ENCODE results near the gene MKRN2. TPM values are rescaled to one million over a fixed set of nuclear protein-coding genes. Genes with fewer than 3 reads are reported as not detected.
"Not testable (repeated sequence)": the region's sequence is repeated elsewhere in the genome, so short reads cannot be mapped to it uniquely, and the experiment has no call there.

The MKRN2 gene
- polyA plus RNA-seq, 1 experiment = 62.3 TPM

- CTCF ChIA-PET = no interaction called here
- TF ChIP-seq CTCF (IDR thresholded peaks at IDR 0.05; ENCODE audit: low read depth, low read length) = no peak
- POLR2A ChIA-PET = interaction anchor here (0.7 kb wide), 1 partner anchor 151 kb away, joined by 3 read pairs; no protein-coding TSS in a partner anchor
Measured at GRCh38 chr3:12618426-12618825, 61.5 kb downstream of the MKRN2 start.

GRCh38 chr3:12620305-12620704 is 63.4 kb downstream of the MKRN2 start:
- ChIA-PET CTCF (interaction anchor here (0.7 kb wide), 1 partner anchor 24 kb away, joined by 3 read pairs; no protein-coding TSS in a partner anchor), POLR2A (no interaction called here)
- H3K27ac ChIP-seq (ENCODE audit: low read depth, low read length) = no peak overlapping the region
- H3K9me3 ChIP-seq (ENCODE audit: control insufficient read depth, insufficient read depth, low read length) = no peaks in the 10 kb centered on the region
- no peaks in the 10 kb centered on the region for H3K27me3 ChIP-seq (ENCODE audit: control insufficient read depth, insufficient read depth, low read length)
- H3K4me3 ChIP-seq (ENCODE audit: low read depth, low read length) = no peak overlapping the region
- TF ChIP-seq CTCF (IDR thresholded peaks at IDR 0.05; ENCODE audit: low read depth, low read length) = no peak
- no peak for DNase-seq (ENCODE audit: low read depth, low spot score)

More at GRCh38 chr3:12618426-12618825, 61.5 kb downstream of the MKRN2 start:
- no peak overlapping the region for H3K4me3 ChIP-seq (ENCODE audit: low read depth, low read length)
- DNase-seq (ENCODE audit: low read depth, low spot score) = no peak
- H3K27me3 ChIP-seq (ENCODE audit: control insufficient read depth, insufficient read depth, low read length) = no peaks in the 10 kb centered on the region
- no peaks in the 10 kb centered on the region for H3K9me3 ChIP-seq (ENCODE audit: control insufficient read depth, insufficient read depth, low read length)
- H3K27ac ChIP-seq (ENCODE audit: low read depth, low read length) = no peak overlapping the region

GRCh38 chr3:12620729-12621128 is 63.8 kb downstream of the MKRN2 start:
- H3K9me3 ChIP-seq (ENCODE audit: control insufficient read depth, insufficient read depth, low read length) = no peaks in the 10 kb centered on the region
- DNase-seq (ENCODE audit: low read depth, low spot score) = no peak
- no peaks in the 10 kb centered on the region for H3K27me3 ChIP-seq (ENCODE audit: control insufficient read depth, insufficient read depth, low read length)
- ChIA-PET CTCF (interaction anchor here (0.5 to 0.7 kb wide), 2 partner anchors 24 to 100 kb away, joined by 3 read pairs; no protein-coding TSS in a partner anchor), POLR2A (no interaction called here)
- no peak for TF ChIP-seq CTCF (IDR thresholded peaks at IDR 0.05; ENCODE audit: low read depth, low read length)
- no peak overlapping the region for H3K27ac ChIP-seq (ENCODE audit: low read depth, low read length)
- no peak overlapping the region for H3K4me3 ChIP-seq (ENCODE audit: low read depth, low read length)

GRCh38 chr3:12622335-12622734 is 65.4 kb downstream of the MKRN2 start:
- TF ChIP-seq CTCF (IDR thresholded peaks at IDR 0.05; ENCODE audit: low read depth, low read length) = no peak

GRCh38 chr3:12624056-12624455 is 67.2 kb downstream of the MKRN2 start:
- Histone ChIP-seq H3K9me3 (ENCODE audit: control insufficient read depth, insufficient read depth, low read length) (no peaks in the 10 kb centered on the region), H3K27me3 (ENCODE audit: control insufficient read depth, insufficient read depth, low read length) (no peaks in the 10 kb centered on the region), H3K4me3 (ENCODE audit: low read depth, low read length) (no peak overlapping the region), H3K27ac (ENCODE audit: low read depth, low read length) (no peak overlapping the region)
- DNase-seq (ENCODE audit: low read depth, low spot score) = no peak
- no peak for TF ChIP-seq CTCF (IDR thresholded peaks at IDR 0.05; ENCODE audit: low read depth, low read length)
- POLR2A ChIA-PET = no interaction called here
- CTCF ChIA-PET = interaction anchor here (0.6 kb wide), 1 partner anchor 24 kb away, joined by 3 read pairs; no protein-coding TSS in a partner anchor

More at GRCh38 chr3:12622335-12622734, 65.4 kb downstream of the MKRN2 start:
- ChIA-PET POLR2A (no interaction called here), CTCF (no interaction called here)
- Histone ChIP-seq H3K9me3 (ENCODE audit: control insufficient read depth, insufficient read depth, low read length) (no peaks in the 10 kb centered on the region), H3K27ac (ENCODE audit: low read depth, low read length) (no peak overlapping the region), H3K4me3 (ENCODE audit: low read depth, low read length) (no peak overlapping the region), H3K27me3 (ENCODE audit: control insufficient read depth, insufficient read depth, low read length) (no peaks in the 10 kb centered on the region)
- no peak for DNase-seq (ENCODE audit: low read depth, low spot score)

GRCh38 chr3:12624964-12625363 is 68.1 kb downstream of the MKRN2 start:
- H3K27me3 ChIP-seq (ENCODE audit: control insufficient read depth, insufficient read depth, low read length); H3K4me3 ChIP-seq (ENCODE audit: low read depth, low read length); DNase-seq (ENCODE audit: low read depth, low spot score); H3K9me3 ChIP-seq (ENCODE audit: control insufficient read depth, insufficient read depth, low read length); POLR2A ChIA-PET; H3K27ac ChIP-seq (ENCODE audit: low read depth, low read length); CTCF ChIA-PET: not testable (repeated sequence)
